HG03571 (cell line): ENCODE data around the gene LHX2.

ENCODE experiments used
- ATAC-seq: cut with Tn5 transposase; IDR thresholded peaks from one replicate; pipeline ENCODE4 v1.9.1; 2021; ENCODE audit not compliant: unreplicated experiment

Gene LHX2

GRCh38 chr9:123998970-123999621 is 12.5 kb upstream of the LHX2 start:
- no peak for ATAC-seq

GRCh38 chr9:123999661-124000060 is 11.9 kb upstream of the LHX2 start:
- no peak for ATAC-seq

- no peak for ATAC-seq
These were observed 11.3 kb upstream of the LHX2 start for GRCh38 chr9:124000161-124000783.

- ATAC-seq, result no peak
These were observed 10.6 kb upstream of the LHX2 start for GRCh38 chr9:124000784-124001457.

GRCh38 chr9:124001458-124001799 is 10.1 kb upstream of the LHX2 start:
- ATAC-seq, result no peak

GRCh38 chr9:124001866-124002525 is 9.6 kb upstream of the LHX2 start:
- no peak for ATAC-seq

- no peak for ATAC-seq
These were observed 7.8 kb upstream of the LHX2 start for GRCh38 chr9:124003636-124004349.

GRCh38 chr9:124004593-124004992 is 7.0 kb upstream of the LHX2 start:
- no peak for ATAC-seq

GRCh38 chr9:124005029-124005771 is 6.4 kb upstream of the LHX2 start:
- no peak for ATAC-seq

- no peak for ATAC-seq
These were observed 4.9 kb upstream of the LHX2 start for GRCh38 chr9:124006448-124007361.

- ATAC-seq, result no peak
These were observed 3.8 kb upstream of the LHX2 start for GRCh38 chr9:124007565-124008302.

- ATAC-seq, result no peak
These were observed 3.3 kb upstream of the LHX2 start for GRCh38 chr9:124008303-124008693.

- no peak for ATAC-seq
These were observed 2.7 kb upstream of the LHX2 start for GRCh38 chr9:124008694-124009530.

GRCh38 chr9:124009531-124010217 is 1.9 kb upstream of the LHX2 start:
- ATAC-seq, result no peak

GRCh38 chr9:124010303-124010664 is 1.3 kb upstream of the LHX2 start:
- ATAC-seq, result no peak

- ATAC-seq, result no peak
These were observed 775 bp upstream of the LHX2 start for GRCh38 chr9:124010665-124011321.
